Tibial nerve (tissue), 4 donors: ENCODE data around the gene KIF13A. TPM values are rescaled to one million over a fixed set of nuclear protein-coding genes. Genes with fewer than 3 reads are reported as not detected.

Source experiments
- DNase-seq, 2 donors: peaks; one replicate each; pipeline ENCODE4 v3.0.0-alpha.2; 2019; ENCODE audit warnings: low spot score in 2 of 2
- H3K27ac ChIP-seq, 4 donors: fragments of 200-600 bp; sonication (generic) in 3 of 4; one replicate each; pipeline ENCODE4 v1.5.1; 2017 to 2019; ENCODE audit warnings: mild to moderate bottlenecking in 1 of 4
- H3K27me3 ChIP-seq, 2 donors: fragments of 200-600 bp; sonication (generic) in 1 of 2; one replicate each; pipeline versions ENCODE4 v1.5.1 to v1.6.0; 2017 to 2019
- H3K36me3 ChIP-seq, 3 donors: fragments of 200-600 bp; sonication (generic); one replicate each; pipeline ENCODE4 v1.5.1; 2018 to 2019
- H3K4me1 ChIP-seq, 4 donors: fragments of 200-600 bp; sonication (generic) in 3 of 4; one replicate each; pipeline ENCODE4 v1.5.1; 2017 to 2019
- H3K4me3 ChIP-seq, 4 donors: fragments of 200-600 bp; sonication (generic) in 3 of 4; one replicate each; pipeline ENCODE4 v1.5.1; 2017 to 2019; ENCODE audit warnings: mild to moderate bottlenecking in 1 of 4, moderate library complexity in 1 of 4
- H3K9me3 ChIP-seq, 4 donors: fragments of 200-600 bp; sonication (generic) in 3 of 4; one replicate each; pipeline ENCODE4 v1.5.1; 2017 to 2019
- EP300 ChIP-seq, 2 donors: sonication (generic); formaldehyde crosslinking; IDR thresholded peaks; one replicate each; pipeline ENCODE4 v1.6.1; 2017; ENCODE audit warnings: antibody characterized with exemption in 2 of 2, mild to moderate bottlenecking in 1 of 2
- POLR2A ChIP-seq, 2 donors: fragments of 450-650 bp; IDR thresholded peaks; one replicate each; pipeline ENCODE4 v1.6.1; 2017; ENCODE audit warnings: antibody characterized with exemption in 2 of 2, mild to moderate bottlenecking in 2 of 2, moderate library complexity in 2 of 2
- WGBS, 2 donors: methylation state at CpG; one replicate each; pipeline ENCODE4 v1.1.5; 2018; 5-methylcytosine and 5-hydroxymethylcytosine counted together
- total RNA-seq, 4 donors: library from RNA; depleted of rRNA; stranded (reverse); fragments of >200 nt; gene quantifications; one replicate each; pipeline ENCODE4 v1.1.0, GENCODE V29; 2016
- TF ChIP-seq, protein P1 (sequence below), 5 experiments: fragments of 200-600 bp in 3 of 5; fragments of 450-650 bp in 2 of 5; sonication (generic) in 3 of 5; IDR thresholded peaks; one replicate each; pipeline ENCODE4 v1.5.1; 2016 to 2019; ENCODE audit warnings: antibody characterized with exemption in 5 of 5, mild to moderate bottlenecking in 3 of 5, moderate library complexity in 2 of 5

KIF13A gene
- total RNA-seq, 4 donors from 2014 or later, result 31.8 to 71.9 (median 48.0) TPM

GRCh38 chr6:17998442-17998841 is 11.0 kb upstream of the KIF13A start:
- DNase-seq, result no peak
- WGBS, 2 donors, result 72 to 91% methylated on average over 1 of the region's 1 CpG
- Histone ChIP-seq H3K27ac (no peak overlapping the region), H3K4me1 (no peaks in the 10 kb centered on the region), H3K4me3 (no peak overlapping the region), H3K27me3 (no peaks in the 10 kb centered on the region), H3K36me3 (no peaks in the 10 kb centered on the region), H3K9me3 (no peaks in the 10 kb centered on the region)
- no peak for TF ChIP-seq POLR2A (IDR thresholded peaks at IDR 0.05)
- TF ChIP-seq EP300 (IDR thresholded peaks at IDR 0.05), result no peak
- TF ChIP-seq, protein P1, sequence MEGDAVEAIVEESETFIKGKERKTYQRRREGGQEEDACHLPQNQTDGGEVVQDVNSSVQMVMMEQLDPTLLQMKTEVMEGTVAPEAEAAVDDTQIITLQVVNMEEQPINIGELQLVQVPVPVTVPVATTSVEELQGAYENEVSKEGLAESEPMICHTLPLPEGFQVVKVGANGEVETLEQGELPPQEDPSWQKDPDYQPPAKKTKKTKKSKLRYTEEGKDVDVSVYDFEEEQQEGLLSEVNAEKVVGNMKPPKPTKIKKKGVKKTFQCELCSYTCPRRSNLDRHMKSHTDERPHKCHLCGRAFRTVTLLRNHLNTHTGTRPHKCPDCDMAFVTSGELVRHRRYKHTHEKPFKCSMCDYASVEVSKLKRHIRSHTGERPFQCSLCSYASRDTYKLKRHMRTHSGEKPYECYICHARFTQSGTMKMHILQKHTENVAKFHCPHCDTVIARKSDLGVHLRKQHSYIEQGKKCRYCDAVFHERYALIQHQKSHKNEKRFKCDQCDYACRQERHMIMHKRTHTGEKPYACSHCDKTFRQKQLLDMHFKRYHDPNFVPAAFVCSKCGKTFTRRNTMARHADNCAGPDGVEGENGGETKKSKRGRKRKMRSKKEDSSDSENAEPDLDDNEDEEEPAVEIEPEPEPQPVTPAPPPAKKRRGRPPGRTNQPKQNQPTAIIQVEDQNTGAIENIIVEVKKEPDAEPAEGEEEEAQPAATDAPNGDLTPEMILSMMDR (IDR thresholded peaks at IDR 0.05), result no peak

DNA sequence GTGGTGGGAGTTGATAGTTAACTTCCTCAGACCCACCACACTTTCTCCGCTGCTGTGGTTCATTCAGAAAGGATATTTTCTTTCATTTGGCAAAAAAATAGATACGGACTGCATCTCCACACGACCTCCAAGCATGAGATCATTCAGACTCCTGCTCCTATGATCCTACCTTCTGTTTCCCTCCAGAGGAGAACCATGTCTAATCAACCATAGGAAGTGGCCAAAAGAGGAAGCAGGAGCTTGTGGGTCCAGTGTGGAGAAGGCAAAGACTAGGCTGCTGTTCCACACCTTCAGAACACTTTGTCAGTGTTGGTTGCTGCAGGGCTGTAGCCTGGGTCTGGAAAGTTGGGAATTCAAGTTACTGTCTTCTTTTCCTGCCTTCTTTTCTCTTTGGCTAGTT is 10.6 kb upstream of the KIF13A start:
- 71 to 76% methylated on average over 3 of the region's 3 CpGs for WGBS, 2 donors
- H3K27ac ChIP-seq, result no peak overlapping the region

GRCh38 chr6:17995414-17995813 is 8.0 kb upstream of the KIF13A start:
- peaks cover 0 to 4% (median 0%) of the 10 kb centered on the region in 4 donors for H3K4me1 ChIP-seq
- no peak overlapping the region for H3K4me3 ChIP-seq
- no peaks in the 10 kb centered on the region for H3K9me3 ChIP-seq
- H3K27me3 ChIP-seq, result no peaks in the 10 kb centered on the region
- H3K27ac ChIP-seq, result no peak overlapping the region
- no peaks in the 10 kb centered on the region for H3K36me3 ChIP-seq
- WGBS, 2 donors, result 90 to 95% methylated on average over 4 of the region's 4 CpGs
- no peak for DNase-seq
- TF ChIP-seq, protein P1 (IDR thresholded peaks at IDR 0.05), result no peak
- TF ChIP-seq POLR2A (IDR thresholded peaks at IDR 0.05), result no peak
- TF ChIP-seq EP300 (IDR thresholded peaks at IDR 0.05), result no peak

More for the DNA sequence above, 10.6 kb upstream of the KIF13A start:
- no peaks in the 10 kb centered on the region for H3K36me3 ChIP-seq
- no peaks in the 10 kb centered on the region for H3K27me3 ChIP-seq
- no peaks in the 10 kb centered on the region for H3K9me3 ChIP-seq
- H3K4me1 ChIP-seq, result peaks cover 0 to 3% (median 0%) of the 10 kb centered on the region in 4 donors
- DNase-seq, result no peak
- TF ChIP-seq, protein P1 (IDR thresholded peaks at IDR 0.05), result no peak
- no peak for TF ChIP-seq EP300 (IDR thresholded peaks at IDR 0.05)
- H3K4me3 ChIP-seq, result no peak overlapping the region

GRCh38 chr6:17994019-17994418 is 6.6 kb upstream of the KIF13A start:
- no peak for DNase-seq
- TF ChIP-seq, protein P1 (IDR thresholded peaks at IDR 0.05), result no peak
- TF ChIP-seq EP300 (IDR thresholded peaks at IDR 0.05), result no peak
- TF ChIP-seq POLR2A (IDR thresholded peaks at IDR 0.05), result no peak
- WGBS, 2 donors, result 81 to 82% methylated on average over 2 of the region's 2 CpGs

GRCh38 chr6:17988422-17988944 is 1.0 kb upstream of the KIF13A start:
- no peak for DNase-seq
- Histone ChIP-seq H3K27me3 (no peaks in the 10 kb centered on the region), H3K27ac (peak overlapping the region; percentile 93 to 99 (median 94)), H3K9me3 (no peaks in the 10 kb centered on the region), H3K4me1 (peaks cover 0 to 43% (median 19%) of the 10 kb centered on the region in 4 donors), H3K4me3 (peak overlapping the region; percentile 65 to 97 (median 81)), H3K36me3 (peaks cover 0 to 5% (median 0%) of the 10 kb centered on the region in 3 donors)
- peak in 1 of 2 donors; percentile 3 for TF ChIP-seq EP300 (IDR thresholded peaks at IDR 0.05)
- no peak for TF ChIP-seq POLR2A (IDR thresholded peaks at IDR 0.05)
- WGBS, 2 donors, result 23 to 29% methylated on average over 20 of the region's 20 CpGs

More at GRCh38 chr6:17994019-17994418, 6.6 kb upstream of the KIF13A start:
- Histone ChIP-seq H3K27me3 (no peaks in the 10 kb centered on the region), H3K27ac (peak overlapping the region in 1 of 4 donors; percentile 10), H3K36me3 (no peaks in the 10 kb centered on the region), H3K4me1 (peaks cover 0 to 4% (median 2%) of the 10 kb centered on the region in 4 donors), H3K9me3 (no peaks in the 10 kb centered on the region), H3K4me3 (no peak overlapping the region)
